IPS DF 6.9 (cell line): ENCODE data around the gene ORM2.

Source experiments
- DNase-seq: peaks from one replicate; pipeline ENCODE4 v3.0.0-alpha.2; 2013; ENCODE audit warnings: low read depth, low spot score
- H3K27ac ChIP-seq: one replicate; pipeline ENCODE4 v1.5.1; 2013; ENCODE audit warnings: low read length, control low read depth
- H3K27me3 ChIP-seq: 2 replicates; pipeline ENCODE4 v1.6.1; 2013; ENCODE audit warnings: mild to moderate bottlenecking, low read length; ENCODE audit not compliant: control insufficient read depth, insufficient read depth
- H3K36me3 ChIP-seq: 2 replicates; pipeline ENCODE4 v1.6.1; 2013; ENCODE audit warnings: low read length; ENCODE audit not compliant: control insufficient read depth, insufficient read depth
- H3K4me1 ChIP-seq: 2 replicates; pipeline ENCODE4 v1.6.1; 2013; ENCODE audit warnings: low read length; ENCODE audit not compliant: control insufficient read depth, insufficient read depth
- H3K4me3 ChIP-seq: 2 replicates; pipeline ENCODE4 v1.5.1; 2013; ENCODE audit warnings: mild to moderate bottlenecking, low read length
- H3K9me3 ChIP-seq: 2 replicates; pipeline ENCODE4 v1.6.1; 2013; ENCODE audit warnings: low read length, inconsistent platforms; ENCODE audit not compliant: control insufficient read depth, insufficient read depth
- WGBS: extraction: QIAGEN DNeasy Blood & Tissue Kit; methylation state at CpG from one replicate; pipeline ENCODE4 v1.1.7; 2013; ENCODE audit warnings: mixed read lengths, missing lambda C conversion rate; ENCODE audit not compliant: insufficient read length, insufficient coverage; 5-methylcytosine and 5-hydroxymethylcytosine counted together

The ORM2 gene

DNA sequence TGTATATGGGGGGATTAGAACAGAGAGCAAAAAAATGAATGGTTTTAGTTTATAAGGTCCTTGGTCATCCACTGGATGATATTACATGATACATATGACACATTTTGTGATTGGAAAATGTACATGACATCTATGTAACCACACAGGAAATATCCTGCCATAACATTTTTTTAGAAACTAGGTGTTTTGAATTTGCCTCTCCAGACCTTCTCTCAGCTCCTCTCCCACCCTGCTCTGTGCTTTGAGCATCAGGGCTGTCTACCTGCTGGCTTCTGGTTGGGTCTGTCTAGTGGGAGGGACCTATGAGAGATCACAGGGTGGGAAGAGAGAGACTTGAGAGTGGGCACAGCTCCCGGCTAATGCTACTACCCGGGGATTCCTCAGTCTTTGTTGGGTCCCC is 33.8 kb downstream of the ORM2 start:
- no CpG with 5 or more reads among the region's 2 CpGs for WGBS
- H3K36me3 ChIP-seq = peaks cover 20% of the 10 kb centered on the region; the same call in 1 of the 2 replicates
- H3K27ac ChIP-seq = no peak overlapping the region
- H3K27me3 ChIP-seq = no peaks in the 10 kb centered on the region
- H3K4me1 ChIP-seq = no peaks in the 10 kb centered on the region
- no peak for DNase-seq
- H3K4me3 ChIP-seq = no peak overlapping the region
- no peaks in the 10 kb centered on the region for H3K9me3 ChIP-seq

DNA sequence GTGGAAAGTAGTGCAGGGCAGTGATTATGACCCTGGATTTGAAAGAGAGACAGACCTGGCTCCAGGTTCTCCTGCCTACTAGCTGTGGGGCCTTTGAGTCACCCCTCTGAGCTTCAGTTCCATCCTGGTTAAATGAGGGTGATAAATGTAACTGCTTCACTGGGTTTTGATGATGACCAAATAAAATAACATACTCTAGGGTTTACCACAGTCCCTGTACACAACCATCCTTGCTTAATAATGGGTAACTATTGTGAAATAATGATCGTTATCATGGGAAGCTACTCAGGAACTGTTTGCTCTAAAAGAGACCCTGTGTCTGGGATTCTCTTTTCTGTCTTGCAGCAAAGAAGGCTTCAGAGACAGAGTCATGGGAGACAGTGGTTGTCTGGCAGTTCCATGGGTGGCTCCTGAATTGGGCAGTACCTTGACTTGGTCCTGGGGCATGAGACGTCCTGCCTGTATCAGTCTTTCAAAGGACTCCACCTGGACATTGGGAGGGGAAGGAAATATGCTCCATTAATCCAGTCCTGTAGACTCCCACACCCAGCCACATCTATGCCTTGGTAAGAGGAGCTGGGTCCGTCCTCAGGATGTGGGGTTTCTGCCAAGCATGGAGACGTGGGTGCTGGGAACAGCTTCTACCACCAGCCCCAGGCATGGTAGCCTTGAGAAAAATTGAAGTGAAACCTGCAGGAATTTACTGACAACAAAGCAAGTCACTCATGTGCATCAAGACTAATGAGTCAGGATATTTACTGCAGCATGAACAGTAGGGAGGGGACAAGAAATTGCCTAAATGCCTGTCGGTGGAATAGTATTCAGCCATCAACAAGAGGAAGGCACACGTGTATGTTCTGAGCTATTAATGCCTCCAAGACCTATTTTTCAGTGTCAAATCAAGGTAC is 34.7 kb downstream of the ORM2 start:
- H3K27ac ChIP-seq = no peak overlapping the region
- H3K4me1 ChIP-seq = 0 out of 2 replicates have a peak, but pooled peaks cover under 1% of the 10 kb centered on the region
- no peaks in the 10 kb centered on the region for H3K9me3 ChIP-seq
- H3K36me3 ChIP-seq = peaks cover 20% of the 10 kb centered on the region; the same call in 1 of the 2 replicates
- no peak for DNase-seq
- H3K4me3 ChIP-seq = no peak overlapping the region
- no peaks in the 10 kb centered on the region for H3K27me3 ChIP-seq
- WGBS = no CpG with 5 or more reads among the region's 6 CpGs

DNA sequence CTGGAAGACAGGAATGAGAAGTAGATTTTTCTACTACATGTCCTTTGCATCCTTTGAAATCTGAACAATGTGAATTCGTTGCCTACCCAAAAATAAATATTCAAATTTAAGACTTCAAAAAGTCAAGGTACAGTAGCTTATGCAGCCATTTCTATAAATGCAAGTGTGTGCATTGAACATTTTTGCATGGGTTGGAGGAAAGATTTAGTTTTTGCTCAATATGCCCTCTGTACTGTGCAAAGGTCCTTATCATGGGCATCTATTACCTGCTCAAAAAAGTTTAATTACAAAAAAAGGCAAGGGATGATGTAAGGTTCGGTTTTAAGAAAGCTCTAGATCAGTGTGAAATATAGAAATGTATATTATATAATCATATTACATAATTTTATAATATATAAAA is 35.5 kb downstream of the ORM2 start:
- Histone ChIP-seq H3K9me3 (no peaks in the 10 kb centered on the region), H3K4me3 (no peak overlapping the region), H3K27ac (no peak overlapping the region), H3K36me3 (peaks cover 15% of the 10 kb centered on the region; the same call in 1 of the 2 replicates), H3K27me3 (no peaks in the 10 kb centered on the region), H3K4me1 (peaks cover 6% of the 10 kb centered on the region; the same call in 1 of the 2 replicates)
- no CpG with 5 or more reads among the region's 2 CpGs for WGBS
- no peak for DNase-seq

DNA sequence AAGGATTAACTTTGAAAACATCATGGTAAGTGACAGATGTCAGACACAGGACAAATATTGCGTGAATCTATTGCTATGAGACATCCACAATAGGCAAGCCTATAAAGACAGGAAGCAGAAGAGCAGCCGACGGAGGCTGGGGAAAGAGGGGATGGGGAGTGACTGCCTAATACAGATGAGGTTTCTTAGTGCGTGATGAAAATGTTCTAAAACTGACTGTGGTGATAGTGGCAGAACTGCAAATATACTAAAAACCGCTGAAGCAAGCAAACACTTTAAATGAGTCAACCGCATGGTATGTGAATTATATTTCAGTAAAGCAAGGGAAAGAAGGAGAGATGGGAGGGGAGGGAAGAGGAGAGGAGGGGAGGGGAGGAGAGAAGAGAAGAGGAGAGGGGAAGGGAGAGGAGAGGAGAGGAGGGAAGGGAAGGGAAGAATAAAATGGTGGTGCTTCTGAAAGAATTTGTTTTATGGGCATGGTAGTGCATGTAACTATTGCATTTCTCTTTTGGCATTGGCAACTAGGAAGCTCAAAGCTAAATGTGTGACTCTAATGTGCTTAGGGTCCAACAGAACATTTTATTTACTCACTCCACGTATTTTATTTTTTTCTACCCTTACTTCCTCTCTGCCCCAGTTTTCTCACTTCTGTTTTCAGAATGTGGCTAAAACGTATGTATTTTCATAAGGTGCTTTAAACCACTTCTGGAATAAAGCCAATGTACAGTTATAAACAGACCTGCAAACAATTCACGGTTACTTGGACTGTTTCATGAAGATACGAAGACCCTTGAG is 36.9 kb downstream of the ORM2 start:
- no peak for DNase-seq
- H3K27ac ChIP-seq = no peak overlapping the region
- no CpG with 5 or more reads among the region's 10 CpGs for WGBS
- H3K4me1 ChIP-seq = peaks cover 10% of the 10 kb centered on the region; the same call in 1 of the 2 replicates
- peaks cover 14% of the 10 kb centered on the region; the same call in 1 of the 2 replicates for H3K36me3 ChIP-seq
- H3K4me3 ChIP-seq = no peak overlapping the region
- H3K9me3 ChIP-seq = no peaks in the 10 kb centered on the region
- H3K27me3 ChIP-seq = no peaks in the 10 kb centered on the region

DNA sequence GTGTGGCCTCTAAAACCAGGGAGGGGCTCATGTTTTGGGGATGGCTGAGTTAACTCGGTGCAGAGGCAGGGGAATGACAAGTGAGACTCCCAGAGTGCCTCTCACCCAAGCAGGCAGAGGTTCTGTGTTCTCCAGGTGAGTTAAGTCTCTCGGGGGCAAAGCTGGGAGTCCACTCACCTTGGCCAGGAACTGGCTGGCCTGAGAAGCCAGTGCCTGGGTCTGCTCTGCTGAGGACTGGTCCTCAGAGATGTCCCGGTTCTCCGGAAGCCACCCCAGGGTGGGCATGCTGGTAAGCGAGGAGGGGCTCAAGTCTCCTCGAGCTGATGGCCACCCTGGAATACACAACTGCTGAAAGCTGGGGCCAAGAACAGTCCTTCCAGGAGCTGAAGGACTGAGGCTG is 37.7 kb downstream of the ORM2 start:
- peaks cover 13% of the 10 kb centered on the region for H3K4me1 ChIP-seq
- H3K4me3 ChIP-seq = no peak overlapping the region
- WGBS = no CpG with 5 or more reads among the region's 6 CpGs
- no peak for DNase-seq
- no peak overlapping the region for H3K27ac ChIP-seq
- peaks cover 9% of the 10 kb centered on the region; the same call in 1 of the 2 replicates for H3K36me3 ChIP-seq
- no peaks in the 10 kb centered on the region for H3K9me3 ChIP-seq
- no peaks in the 10 kb centered on the region for H3K27me3 ChIP-seq

DNA sequence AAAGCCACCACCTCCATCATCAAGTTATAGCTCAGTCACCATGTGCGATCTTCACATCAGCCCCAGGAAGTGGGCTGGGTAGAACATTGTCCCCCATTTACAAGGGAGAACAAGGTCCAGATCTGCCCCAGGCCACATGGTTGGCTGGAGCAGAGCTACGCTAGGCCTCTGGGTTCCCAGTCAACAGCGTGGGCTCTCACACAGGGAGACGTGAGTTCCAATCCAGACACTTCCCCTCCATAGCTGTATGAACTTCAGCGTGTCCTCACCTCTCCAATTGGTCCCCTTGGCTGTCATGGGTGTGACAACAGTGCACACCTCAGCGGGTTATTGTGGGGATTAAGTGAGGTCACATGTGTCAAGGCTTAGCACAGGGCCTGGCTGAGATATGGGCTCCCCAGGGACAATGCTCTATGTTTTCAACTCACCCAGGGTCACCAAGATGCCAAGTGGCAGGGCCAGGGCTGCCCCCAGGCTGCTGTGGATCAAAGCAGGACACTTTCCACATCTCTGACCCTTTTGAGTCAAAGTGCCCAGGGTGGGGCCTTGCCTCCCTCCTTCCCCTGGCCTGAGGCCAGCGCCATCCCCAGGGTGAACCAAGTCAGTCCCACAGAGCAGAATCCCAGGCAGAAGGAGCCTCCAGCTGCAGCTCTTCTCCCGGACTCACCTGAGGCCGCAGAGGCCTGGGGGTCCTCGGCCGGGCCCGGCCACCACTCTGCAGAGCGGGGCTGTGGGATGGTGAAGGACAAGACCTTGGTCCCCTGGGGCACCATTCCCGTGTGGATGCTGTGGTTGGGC is 38.3 kb downstream of the ORM2 start:
- Histone ChIP-seq H3K27me3 (no peaks in the 10 kb centered on the region), H3K27ac (no peak overlapping the region), H3K4me3 (no peak overlapping the region), H3K9me3 (no peaks in the 10 kb centered on the region), H3K4me1 (peaks cover 14% of the 10 kb centered on the region), H3K36me3 (peaks cover 6% of the 10 kb centered on the region; the same call in 1 of the 2 replicates)
- no CpG with 5 or more reads among the region's 14 CpGs for WGBS
- DNase-seq = no peak

DNA sequence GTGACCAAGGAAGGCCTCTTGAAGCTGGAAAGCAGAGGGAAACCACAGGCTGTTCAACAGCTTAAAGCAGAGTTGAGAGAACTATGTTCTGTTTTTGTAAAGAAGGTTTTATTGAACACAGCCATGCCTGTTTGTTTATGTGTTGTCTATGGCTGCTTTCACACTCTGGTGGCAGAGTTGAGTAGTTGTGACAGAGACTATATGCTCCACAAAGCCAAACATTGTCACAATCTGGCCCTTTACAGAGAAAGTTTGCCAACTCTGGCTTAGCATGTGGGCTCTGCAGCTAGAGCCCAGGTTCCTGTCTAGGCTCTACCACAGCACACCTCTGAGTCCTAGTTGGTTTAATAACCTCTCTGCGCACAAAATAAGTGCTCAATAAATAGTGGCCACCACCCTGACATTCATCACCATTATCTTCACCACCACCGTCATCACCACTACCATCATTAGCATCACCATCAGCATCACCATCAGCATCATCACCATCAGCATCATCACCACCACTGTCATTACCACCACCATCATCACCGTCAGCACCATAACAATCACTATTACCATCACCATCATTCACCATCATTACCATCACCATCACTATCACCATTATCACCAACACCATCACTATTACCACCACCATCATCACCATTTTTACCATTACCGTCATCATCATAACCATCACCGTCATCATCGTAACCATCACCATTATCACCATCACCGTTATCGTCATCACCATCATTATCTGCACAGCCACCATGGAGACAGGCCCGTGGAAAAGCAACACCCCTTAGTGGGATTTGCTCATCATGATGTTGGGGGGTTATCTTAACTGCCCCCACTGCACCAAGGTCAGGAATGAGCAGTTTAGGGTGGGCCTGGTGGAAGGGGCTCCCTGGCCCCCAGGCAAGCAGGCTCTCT is 39.8 kb downstream of the ORM2 start:
- WGBS = 100% methylated on average over 6 of the region's 9 CpGs
- H3K4me1 ChIP-seq = peaks cover 14% of the 10 kb centered on the region

DNA sequence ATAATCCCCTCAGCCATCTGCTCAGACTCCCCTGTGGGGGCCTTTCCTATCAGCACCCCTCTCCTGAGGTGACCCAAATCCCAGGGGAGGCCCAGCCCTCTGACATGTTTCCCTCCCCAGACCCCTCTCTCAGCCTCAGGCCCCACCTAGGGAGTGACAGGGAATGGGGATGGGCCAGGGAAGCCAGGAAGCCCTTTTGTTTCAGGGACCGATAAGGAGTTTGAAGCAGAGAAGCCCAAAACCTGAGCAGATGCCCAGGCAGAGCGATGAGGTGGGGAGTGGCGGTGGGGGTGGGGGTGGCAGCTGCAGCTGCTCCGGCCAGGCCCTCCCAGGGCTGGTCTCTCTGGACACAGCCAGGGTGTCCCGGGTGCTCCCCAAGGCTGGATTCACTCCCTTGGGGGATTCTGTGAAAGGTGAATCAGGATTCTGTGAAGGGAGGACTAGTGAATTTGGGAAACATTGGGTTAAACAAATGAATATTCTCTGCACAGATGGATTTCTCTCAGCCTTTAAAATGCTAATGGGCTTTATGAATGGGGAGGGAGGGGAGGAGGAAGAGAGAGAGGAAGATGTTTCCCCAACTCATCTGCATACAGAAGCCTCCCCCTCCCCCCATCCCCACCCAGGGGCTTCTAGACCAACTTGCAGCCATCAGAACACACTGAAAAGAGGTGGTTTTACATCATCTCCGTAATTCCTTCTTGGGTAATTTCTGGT is 40.7 kb downstream of the ORM2 start:
- DNase-seq = no peak
- no peak overlapping the region for H3K4me3 ChIP-seq
- no peaks in the 10 kb centered on the region for H3K9me3 ChIP-seq
- H3K36me3 ChIP-seq = peaks cover 6% of the 10 kb centered on the region; the same call in 1 of the 2 replicates
- H3K27me3 ChIP-seq = no peaks in the 10 kb centered on the region
- H3K27ac ChIP-seq = peak overlapping the region; percentile 67
- peaks cover 14% of the 10 kb centered on the region for H3K4me1 ChIP-seq
- WGBS = no CpG with 5 or more reads among the region's 6 CpGs

More for the DNA sequence above, 39.8 kb downstream of the ORM2 start:
- no peak for DNase-seq
- H3K9me3 ChIP-seq = no peaks in the 10 kb centered on the region
- no peak overlapping the region for H3K4me3 ChIP-seq
- H3K27ac ChIP-seq = peak overlapping the region; percentile 67
- peaks cover 6% of the 10 kb centered on the region; the same call in 1 of the 2 replicates for H3K36me3 ChIP-seq
- no peaks in the 10 kb centered on the region for H3K27me3 ChIP-seq

DNA sequence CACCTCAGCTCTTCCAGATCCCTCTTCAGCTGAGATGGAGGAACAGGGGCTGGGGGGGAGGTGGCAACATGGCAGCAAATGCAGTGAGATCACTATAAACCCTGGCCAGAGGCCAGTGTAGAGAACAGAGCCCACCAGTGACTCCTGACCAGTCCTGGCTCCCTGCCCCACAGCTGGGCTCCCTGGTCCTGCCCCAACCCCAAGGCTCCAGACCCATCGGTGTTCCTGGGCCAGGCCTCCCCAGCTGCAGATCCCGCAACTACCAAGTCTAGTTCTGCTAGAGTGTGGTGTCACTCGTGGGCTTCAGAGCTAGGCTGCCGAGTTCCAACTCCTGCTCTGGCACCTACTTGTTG is 41.3 kb downstream of the ORM2 start:
- no peak for DNase-seq
- Histone ChIP-seq H3K4me1 (peaks cover 14% of the 10 kb centered on the region), H3K27me3 (no peaks in the 10 kb centered on the region), H3K36me3 (peaks cover 6% of the 10 kb centered on the region; the same call in 1 of the 2 replicates), H3K9me3 (no peaks in the 10 kb centered on the region), H3K27ac (peak overlapping the region; percentile 42), H3K4me3 (no peak overlapping the region)
- no CpG with 5 or more reads among the region's 4 CpGs for WGBS
